ENCODE measurements around the gene DPM2.

DPM2 gene

DNA sequence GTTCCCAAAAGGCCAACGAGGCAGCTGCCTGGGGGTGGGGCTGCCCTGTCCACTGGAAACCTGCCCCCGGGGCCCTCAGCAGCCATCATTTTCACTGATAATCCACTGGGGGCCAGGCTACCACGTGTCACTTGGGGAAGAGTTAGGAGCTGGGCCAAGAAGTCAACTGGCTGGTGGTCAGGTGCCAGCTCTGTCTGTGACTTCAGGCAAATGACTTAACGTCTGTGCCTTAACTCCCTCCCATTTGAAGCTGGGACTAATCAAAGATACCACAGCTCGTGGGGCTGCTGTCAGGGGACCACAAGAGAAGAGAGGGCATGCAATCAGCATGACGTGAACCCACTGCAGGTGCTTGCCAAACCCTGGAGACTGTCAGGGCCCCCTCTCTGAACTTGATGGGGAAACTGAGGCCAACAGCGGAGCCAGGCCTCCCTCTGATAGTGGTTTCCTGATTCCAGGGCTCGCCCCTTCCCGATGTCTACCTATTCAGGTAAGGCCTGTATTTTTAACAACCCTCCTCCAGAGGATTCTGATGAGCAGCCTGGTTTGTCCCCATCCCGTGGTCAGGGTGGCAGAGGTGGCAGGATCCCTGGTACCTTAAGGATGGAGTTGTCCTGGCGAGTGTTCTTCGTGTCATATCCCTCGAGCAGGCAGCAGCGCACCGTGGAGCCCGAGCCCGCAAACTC, 12.3 kb upstream of the DPM2 start:
- TF ChIP-seq, protein P1, sequence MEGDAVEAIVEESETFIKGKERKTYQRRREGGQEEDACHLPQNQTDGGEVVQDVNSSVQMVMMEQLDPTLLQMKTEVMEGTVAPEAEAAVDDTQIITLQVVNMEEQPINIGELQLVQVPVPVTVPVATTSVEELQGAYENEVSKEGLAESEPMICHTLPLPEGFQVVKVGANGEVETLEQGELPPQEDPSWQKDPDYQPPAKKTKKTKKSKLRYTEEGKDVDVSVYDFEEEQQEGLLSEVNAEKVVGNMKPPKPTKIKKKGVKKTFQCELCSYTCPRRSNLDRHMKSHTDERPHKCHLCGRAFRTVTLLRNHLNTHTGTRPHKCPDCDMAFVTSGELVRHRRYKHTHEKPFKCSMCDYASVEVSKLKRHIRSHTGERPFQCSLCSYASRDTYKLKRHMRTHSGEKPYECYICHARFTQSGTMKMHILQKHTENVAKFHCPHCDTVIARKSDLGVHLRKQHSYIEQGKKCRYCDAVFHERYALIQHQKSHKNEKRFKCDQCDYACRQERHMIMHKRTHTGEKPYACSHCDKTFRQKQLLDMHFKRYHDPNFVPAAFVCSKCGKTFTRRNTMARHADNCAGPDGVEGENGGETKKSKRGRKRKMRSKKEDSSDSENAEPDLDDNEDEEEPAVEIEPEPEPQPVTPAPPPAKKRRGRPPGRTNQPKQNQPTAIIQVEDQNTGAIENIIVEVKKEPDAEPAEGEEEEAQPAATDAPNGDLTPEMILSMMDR (IDR thresholded peaks at IDR 0.05; ENCODE audit: borderline replicate concordance, control extremely low read depth, extremely low read depth, insufficient read depth, missing control alignments): no peak
- no peak for DNase-seq (ENCODE audit: low spot score)
- in situ Hi-C loops (cut with MboI; ENCODE audit: low sequenced_read_pairs, unreplicated experiment): loop anchor here (25.0 kb wide), 1 partner anchor 87 kb away; no protein-coding TSS in a partner anchor

DNA sequence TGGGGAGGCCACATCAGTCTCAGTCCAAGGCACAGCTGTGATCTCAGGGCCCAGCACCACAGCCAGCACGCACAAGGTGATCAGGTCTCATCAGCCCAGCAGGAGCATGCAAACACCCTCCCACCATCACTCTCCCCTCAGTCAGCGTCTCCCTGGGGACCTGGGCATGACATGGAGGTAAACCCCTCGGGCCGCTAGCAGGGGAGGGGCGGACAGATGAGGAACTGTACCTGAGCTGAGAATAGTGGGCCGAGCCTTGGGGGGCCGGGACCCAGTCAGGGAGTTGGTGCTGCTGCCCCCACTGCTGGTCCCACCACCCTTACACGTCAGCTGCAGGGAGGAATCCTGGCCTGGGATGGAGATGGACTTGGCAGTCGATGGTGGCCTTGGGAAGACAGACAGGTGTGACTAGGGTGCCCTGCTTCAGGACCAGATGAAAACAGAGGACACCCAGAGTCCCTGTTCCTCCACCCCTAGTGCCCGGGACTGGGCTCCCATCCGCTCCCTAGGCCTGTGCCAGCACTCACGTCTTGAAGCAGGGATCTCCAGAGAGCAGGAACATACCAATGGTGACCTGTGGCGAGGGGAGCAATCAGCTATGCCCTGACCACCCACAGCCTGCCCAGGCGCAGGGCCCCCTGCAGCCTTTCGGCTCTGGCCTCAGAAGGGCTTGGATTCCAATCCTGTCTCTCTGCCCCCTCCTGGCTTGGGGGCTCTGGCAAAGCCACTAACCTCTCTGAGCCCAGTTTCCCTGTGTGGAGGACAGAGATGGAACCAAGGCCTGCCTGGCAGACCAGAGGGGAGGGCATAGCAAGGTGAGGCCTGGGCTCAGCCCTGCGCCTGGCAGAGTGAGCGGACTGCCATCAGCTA, 10.4 kb upstream of the DPM2 start:
- in situ Hi-C loops (cut with MboI; ENCODE audit: low sequenced_read_pairs, unreplicated experiment): loop anchor here (25.0 kb wide), 1 partner anchor 89 kb away; no protein-coding TSS in a partner anchor
- TF ChIP-seq, protein P1 (IDR thresholded peaks at IDR 0.05; ENCODE audit: borderline replicate concordance, control extremely low read depth, extremely low read depth, insufficient read depth, missing control alignments): no peak
- DNase-seq (ENCODE audit: low spot score): no peak

DNA sequence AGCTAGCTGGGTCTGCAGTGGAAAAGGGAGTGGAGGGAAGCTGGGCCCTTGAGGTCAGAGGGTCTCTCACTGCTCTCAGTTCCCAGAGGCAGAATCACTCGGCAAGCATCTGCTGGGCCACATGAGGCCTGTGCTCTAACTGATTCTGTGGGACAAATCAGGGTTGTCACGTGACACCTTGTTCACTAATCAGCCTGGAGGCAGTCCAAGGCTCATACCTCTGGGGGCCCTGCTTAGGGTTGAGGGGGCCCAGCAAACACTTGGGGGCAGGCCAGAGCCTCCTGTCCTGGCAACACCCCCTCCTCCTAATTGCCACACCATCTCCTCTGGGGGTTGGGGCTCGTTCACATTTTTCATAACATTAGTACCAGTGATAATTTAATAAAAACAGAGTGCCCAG, 9.1 kb upstream of the DPM2 start:
- DNase-seq (ENCODE audit: low spot score): no peak
- in situ Hi-C loops (cut with MboI; ENCODE audit: low sequenced_read_pairs, unreplicated experiment): loop anchor here (25.0 kb wide), 1 partner anchor 91 kb away; no protein-coding TSS in a partner anchor
- TF ChIP-seq, protein P1 (IDR thresholded peaks at IDR 0.05; ENCODE audit: borderline replicate concordance, control extremely low read depth, extremely low read depth, insufficient read depth, missing control alignments): no peak

DNA sequence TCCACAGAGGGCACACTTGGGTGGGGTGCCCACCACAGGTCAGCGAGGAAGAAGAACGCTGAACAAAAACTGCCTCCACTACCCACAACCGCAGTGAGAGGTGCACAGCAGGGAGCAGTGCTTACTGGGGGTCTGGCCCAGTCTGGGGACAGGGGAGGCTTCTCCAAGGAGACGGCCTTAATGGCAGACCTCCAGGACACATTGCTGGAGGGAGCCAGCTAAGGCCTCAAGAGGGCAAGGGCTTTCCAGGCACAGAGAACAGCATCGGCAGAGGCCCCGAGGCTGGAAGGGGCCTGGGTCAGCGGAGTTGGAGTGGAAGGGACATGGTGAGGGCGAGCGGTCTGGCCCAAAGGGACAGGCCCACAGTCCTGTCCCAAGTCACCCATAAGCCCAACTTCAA, 8.3 kb upstream of the DPM2 start:
- TF ChIP-seq, protein P1 (IDR thresholded peaks at IDR 0.05; ENCODE audit: borderline replicate concordance, control extremely low read depth, extremely low read depth, insufficient read depth, missing control alignments): no peak
- in situ Hi-C loops (cut with MboI; ENCODE audit: low sequenced_read_pairs, unreplicated experiment): loop anchor here (25.0 kb wide), 1 partner anchor 91 kb away; no protein-coding TSS in a partner anchor
- DNase-seq (ENCODE audit: low spot score): no peak

DNA sequence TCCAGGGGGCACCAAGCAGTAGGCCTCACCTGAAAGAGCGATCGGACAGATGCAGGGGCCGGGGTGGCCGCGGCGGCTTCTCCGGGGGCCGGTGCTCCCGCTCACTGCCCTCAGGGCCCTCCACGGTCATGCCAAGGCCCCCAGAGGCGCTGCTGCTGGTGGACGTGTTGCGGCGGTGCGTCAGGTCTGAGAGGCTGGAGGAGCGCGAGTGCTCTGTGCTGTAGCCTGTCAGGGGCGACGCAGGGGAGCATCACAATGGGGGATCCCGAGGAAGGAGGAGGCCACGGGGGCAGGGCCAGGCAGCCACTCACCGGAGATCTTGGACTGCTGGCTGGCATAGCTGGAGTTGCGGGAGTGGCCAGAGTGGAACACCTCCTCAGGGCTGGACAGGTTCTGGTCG, 7.7 kb upstream of the DPM2 start:
- DNase-seq (ENCODE audit: low spot score): no peak
- TF ChIP-seq, protein P1 (IDR thresholded peaks at IDR 0.05; ENCODE audit: borderline replicate concordance, control extremely low read depth, extremely low read depth, insufficient read depth, missing control alignments): no peak
- in situ Hi-C loops (cut with MboI; ENCODE audit: low sequenced_read_pairs, unreplicated experiment): loop anchor here (25.0 kb wide), 1 partner anchor 92 kb away; no protein-coding TSS in a partner anchor

DNA sequence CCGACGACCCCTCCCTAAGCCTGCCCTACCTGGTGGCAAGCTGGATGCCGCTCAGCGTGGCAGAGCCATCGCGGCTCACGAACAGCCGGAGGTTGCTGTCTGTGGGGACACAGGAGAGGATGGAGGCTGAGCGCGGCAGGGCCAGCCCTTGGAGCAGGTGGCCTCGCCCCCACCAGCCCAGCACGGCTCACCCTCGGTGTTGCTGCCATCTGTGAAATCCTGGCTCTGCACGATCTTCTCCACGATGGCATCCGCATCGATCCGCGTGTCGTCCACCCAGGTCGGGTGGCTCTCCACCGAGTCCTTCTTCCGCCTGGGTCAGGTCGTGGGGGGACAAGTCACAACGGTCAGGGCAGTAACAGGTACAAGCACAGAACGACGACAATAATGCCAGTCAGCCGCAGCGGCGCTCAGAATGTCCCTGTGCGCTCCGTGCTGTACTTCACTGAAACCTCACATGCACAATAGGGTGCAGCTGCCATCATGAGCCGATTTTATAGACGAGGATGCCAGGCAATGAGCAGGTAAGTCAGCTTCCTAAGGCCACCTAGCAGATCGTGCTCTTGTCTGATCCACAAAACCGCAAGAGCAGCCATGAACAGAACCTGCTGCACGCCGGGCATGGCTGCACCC, 7.0 kb upstream of the DPM2 start:
- TF ChIP-seq, protein P1 (IDR thresholded peaks at IDR 0.05; ENCODE audit: borderline replicate concordance, control extremely low read depth, extremely low read depth, insufficient read depth, missing control alignments): no peak
- no peak for DNase-seq (ENCODE audit: low spot score)
- in situ Hi-C loops (cut with MboI; ENCODE audit: low sequenced_read_pairs, unreplicated experiment): loop anchor here (25.0 kb wide), 1 partner anchor 93 kb away; no protein-coding TSS in a partner anchor

Data from GM13976 (cell line).